ENCODE results near the gene ARHGAP22.

The ARHGAP22 gene

DNA sequence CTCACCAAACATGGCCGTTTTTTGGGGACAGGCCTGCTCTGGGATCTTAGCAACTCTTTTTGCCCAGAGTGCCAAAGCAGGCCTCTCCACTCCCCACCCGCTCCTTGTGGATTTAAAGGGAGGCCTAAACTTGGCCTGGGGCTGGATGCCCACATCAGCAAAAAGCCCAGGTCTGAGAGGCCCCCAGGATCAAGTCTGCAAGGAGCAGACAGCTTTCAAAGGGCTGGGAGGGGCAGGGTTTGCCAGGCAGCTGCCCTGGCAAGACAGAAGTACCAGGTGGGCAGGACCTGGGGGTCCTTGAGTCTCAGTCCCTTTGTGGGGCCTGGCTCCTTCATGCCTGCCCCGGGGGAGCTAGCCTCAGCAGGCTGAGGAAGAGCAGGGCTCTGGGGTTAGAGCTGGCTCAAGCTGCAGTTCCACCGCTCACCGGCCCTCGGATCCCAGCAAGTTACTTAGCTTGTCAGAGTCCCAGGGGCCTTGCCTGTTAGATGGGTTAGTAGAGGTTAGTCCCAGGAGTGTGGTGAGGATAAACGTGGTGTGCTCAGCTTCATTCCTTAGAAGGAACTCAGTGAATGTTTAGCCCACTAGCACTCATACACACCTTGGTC, 56.2 kb downstream of the ARHGAP22 start:
- Histone ChIP-seq H3K27ac (ENCODE audit: low read depth in 2 of 2, low read length in 2 of 2) (no peak overlapping the region), H3K4me3 (ENCODE audit: low read length in 2 of 2) (no peak overlapping the region), H3K9me3 (ENCODE audit: control insufficient read depth in 2 of 2, low read length in 2 of 2) (no peaks in the 10 kb centered on the region), H3K9ac (ENCODE audit: low read depth in 1 of 2, low read length in 2 of 2) (no peak overlapping the region), H3K4me1 (ENCODE audit: control insufficient read depth in 2 of 2, insufficient read depth in 2 of 2, low read length in 2 of 2) (no peaks in the 10 kb centered on the region), H3K36me3 (ENCODE audit: control insufficient read depth in 2 of 2, insufficient read depth in 2 of 2, low read length in 2 of 2) (no peaks in the 10 kb centered on the region), H3K27me3 (ENCODE audit: control insufficient read depth in 2 of 2, insufficient read depth in 2 of 2, low read length in 2 of 2) (no peaks in the 10 kb centered on the region)

DNA sequence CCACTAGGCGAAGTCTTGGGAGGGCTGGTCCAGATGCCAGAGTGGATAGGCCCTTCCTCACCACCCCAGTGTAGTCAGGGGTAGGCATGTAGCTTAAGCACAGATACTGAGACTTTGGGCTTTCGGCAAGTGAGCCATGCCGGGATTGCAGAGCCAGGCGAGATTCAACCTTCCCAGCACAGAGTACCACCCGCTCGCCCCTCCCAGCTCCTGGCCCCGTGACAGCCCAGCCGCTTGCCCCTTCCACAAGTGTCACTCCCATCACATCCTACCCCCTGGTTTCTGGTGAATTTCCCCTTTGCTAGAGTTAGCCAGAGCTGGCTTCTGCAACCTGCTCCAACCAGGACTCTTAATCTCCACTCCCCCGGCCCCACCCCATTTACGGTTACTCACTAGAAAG, 56.9 kb downstream of the ARHGAP22 start:
- H3K27ac ChIP-seq (ENCODE audit: low read depth in 2 of 2, low read length in 2 of 2) = no peak overlapping the region
- H3K4me3 ChIP-seq (ENCODE audit: low read length in 2 of 2) = no peak overlapping the region
- no peak overlapping the region for H3K9ac ChIP-seq (ENCODE audit: low read depth in 1 of 2, low read length in 2 of 2)
- no peaks in the 10 kb centered on the region for H3K9me3 ChIP-seq (ENCODE audit: control insufficient read depth in 2 of 2, low read length in 2 of 2)
- no peaks in the 10 kb centered on the region for H3K27me3 ChIP-seq (ENCODE audit: control insufficient read depth in 2 of 2, insufficient read depth in 2 of 2, low read length in 2 of 2)
- H3K4me1 ChIP-seq (ENCODE audit: control insufficient read depth in 2 of 2, insufficient read depth in 2 of 2, low read length in 2 of 2) = no peaks in the 10 kb centered on the region
- H3K36me3 ChIP-seq (ENCODE audit: control insufficient read depth in 2 of 2, insufficient read depth in 2 of 2, low read length in 2 of 2) = no peaks in the 10 kb centered on the region

DNA sequence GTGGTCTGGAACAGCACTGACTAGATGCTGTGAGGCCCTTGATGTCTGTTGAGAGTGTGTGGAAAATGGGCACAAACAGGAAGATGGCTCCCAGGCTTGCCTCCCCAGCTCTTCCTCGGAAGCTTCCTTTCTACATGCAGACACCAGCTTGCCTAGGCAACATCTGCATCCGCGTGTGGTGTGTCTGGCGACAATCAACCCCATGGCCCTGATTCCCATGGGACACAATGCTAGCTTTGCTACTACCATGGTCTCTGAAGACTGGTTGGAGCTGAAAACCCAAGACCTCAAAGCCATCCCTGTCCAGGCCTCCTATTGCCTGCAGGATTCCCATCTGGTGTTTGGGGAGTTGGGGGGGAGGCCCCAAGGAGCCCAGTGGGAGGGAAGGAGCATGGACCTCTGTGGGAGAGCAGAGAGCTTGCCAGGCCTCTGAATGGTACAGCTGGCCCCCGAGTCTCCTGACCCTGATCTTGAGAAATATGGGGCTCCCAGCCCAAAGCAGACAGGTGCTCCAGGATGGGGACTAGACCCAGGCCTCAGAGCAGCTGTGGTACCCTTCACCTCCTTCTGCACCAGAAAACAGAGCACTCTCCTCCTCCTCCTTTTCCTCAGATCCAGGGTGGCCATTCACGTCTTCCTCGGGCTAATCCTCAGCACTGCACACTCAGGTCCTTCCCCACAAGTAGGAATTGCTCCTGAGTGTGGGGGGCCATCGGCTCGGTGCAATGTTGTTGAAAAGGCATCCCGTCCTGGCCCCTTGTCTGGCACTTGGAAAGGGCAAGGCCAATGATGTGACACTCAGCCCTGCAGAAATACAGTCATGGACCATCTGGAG, 57.6 kb downstream of the ARHGAP22 start:
- Histone ChIP-seq H3K9me3 (ENCODE audit: control insufficient read depth in 2 of 2, low read length in 2 of 2) (no peaks in the 10 kb centered on the region), H3K27me3 (ENCODE audit: control insufficient read depth in 2 of 2, insufficient read depth in 2 of 2, low read length in 2 of 2) (no peaks in the 10 kb centered on the region), H3K27ac (ENCODE audit: low read depth in 2 of 2, low read length in 2 of 2) (no peak overlapping the region), H3K4me3 (ENCODE audit: low read length in 2 of 2) (no peak overlapping the region), H3K36me3 (ENCODE audit: control insufficient read depth in 2 of 2, insufficient read depth in 2 of 2, low read length in 2 of 2) (no peaks in the 10 kb centered on the region), H3K9ac (ENCODE audit: low read depth in 1 of 2, low read length in 2 of 2) (no peak overlapping the region), H3K4me1 (ENCODE audit: control insufficient read depth in 2 of 2, insufficient read depth in 2 of 2, low read length in 2 of 2) (no peaks in the 10 kb centered on the region)

DNA sequence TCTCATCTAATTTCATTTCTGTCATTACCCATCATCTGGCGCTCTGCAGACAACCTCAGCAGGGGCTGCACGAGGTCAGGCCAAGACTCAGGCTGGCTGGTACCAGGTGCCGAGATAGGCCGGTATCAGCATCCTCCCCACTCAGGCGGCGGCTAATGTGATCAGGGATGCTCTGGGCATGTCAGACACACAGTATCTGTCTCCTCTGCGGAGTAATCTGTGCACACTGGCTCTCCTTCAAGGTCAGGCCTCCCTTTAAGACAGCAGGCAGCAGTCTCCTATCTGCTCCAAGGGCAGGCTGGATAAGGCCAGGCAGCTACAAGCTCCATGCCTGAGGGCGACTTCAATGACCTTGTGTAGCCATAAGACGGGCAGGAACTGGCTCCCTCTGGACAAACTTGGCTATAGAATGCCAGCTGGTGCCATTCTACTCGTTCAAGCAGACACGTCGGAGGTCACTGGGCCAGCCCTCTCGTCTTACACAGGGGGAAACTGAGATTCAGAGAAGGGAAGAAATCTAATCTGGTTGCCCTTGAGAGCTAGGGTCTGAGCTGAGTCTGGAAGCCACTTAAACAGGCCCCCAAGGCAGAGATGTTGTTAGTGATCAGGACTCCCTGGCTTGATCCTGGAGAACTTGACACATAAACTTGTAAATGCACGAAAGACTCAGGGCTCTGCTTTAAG, 59.3 kb downstream of the ARHGAP22 start:
- Histone ChIP-seq H3K9me3 (ENCODE audit: control insufficient read depth in 2 of 2, low read length in 2 of 2) (no peaks in the 10 kb centered on the region), H3K4me3 (ENCODE audit: low read length in 2 of 2) (no peak overlapping the region), H3K36me3 (ENCODE audit: control insufficient read depth in 2 of 2, insufficient read depth in 2 of 2, low read length in 2 of 2) (no peaks in the 10 kb centered on the region), H3K4me1 (ENCODE audit: control insufficient read depth in 2 of 2, insufficient read depth in 2 of 2, low read length in 2 of 2) (no peaks in the 10 kb centered on the region), H3K27ac (ENCODE audit: low read depth in 2 of 2, low read length in 2 of 2) (no peak overlapping the region), H3K27me3 (ENCODE audit: control insufficient read depth in 2 of 2, insufficient read depth in 2 of 2, low read length in 2 of 2) (no peaks in the 10 kb centered on the region), H3K9ac (ENCODE audit: low read depth in 1 of 2, low read length in 2 of 2) (no peak overlapping the region)

DNA sequence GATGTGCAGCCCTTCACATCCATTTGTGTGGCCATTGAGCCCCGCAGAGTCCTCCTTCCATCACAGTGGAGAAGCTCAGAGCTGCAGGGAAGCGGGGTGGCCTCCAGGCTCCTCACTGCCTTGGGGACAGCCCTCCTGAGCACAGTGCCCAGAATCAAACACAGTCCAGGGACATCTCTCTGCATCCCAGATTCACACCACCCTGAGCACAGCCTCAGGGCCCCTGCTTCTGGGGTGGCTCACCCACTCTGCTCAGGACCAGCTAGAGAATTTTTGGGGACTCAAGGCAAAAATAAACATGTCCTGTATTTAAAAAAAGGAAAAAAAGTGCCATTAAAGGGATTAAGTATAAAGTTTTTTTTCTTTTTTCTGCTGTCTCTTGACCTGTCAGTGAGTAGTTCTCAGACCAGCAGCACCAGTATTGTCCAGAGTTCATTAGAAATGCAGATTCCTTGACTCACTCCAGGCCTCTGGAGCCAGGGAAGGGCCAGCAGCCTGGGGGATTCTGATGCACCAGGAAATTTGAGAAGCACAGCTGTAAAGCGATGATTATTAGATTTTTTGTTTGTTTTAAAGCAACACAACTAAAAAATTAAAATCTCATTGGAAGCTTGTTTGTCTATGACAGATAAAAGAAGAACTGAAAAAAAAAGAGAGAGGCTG, 61.6 kb downstream of the ARHGAP22 start:
- Histone ChIP-seq H3K4me3 (ENCODE audit: low read length in 2 of 2) (no peak overlapping the region), H3K36me3 (ENCODE audit: control insufficient read depth in 2 of 2, insufficient read depth in 2 of 2, low read length in 2 of 2) (no peaks in the 10 kb centered on the region), H3K4me1 (ENCODE audit: control insufficient read depth in 2 of 2, insufficient read depth in 2 of 2, low read length in 2 of 2) (no peaks in the 10 kb centered on the region), H3K27me3 (ENCODE audit: control insufficient read depth in 2 of 2, insufficient read depth in 2 of 2, low read length in 2 of 2) (no peaks in the 10 kb centered on the region), H3K9ac (ENCODE audit: low read depth in 1 of 2, low read length in 2 of 2) (no peak overlapping the region), H3K9me3 (ENCODE audit: control insufficient read depth in 2 of 2, low read length in 2 of 2) (no peaks in the 10 kb centered on the region), H3K27ac (ENCODE audit: low read depth in 2 of 2, low read length in 2 of 2) (no peak overlapping the region)

DNA sequence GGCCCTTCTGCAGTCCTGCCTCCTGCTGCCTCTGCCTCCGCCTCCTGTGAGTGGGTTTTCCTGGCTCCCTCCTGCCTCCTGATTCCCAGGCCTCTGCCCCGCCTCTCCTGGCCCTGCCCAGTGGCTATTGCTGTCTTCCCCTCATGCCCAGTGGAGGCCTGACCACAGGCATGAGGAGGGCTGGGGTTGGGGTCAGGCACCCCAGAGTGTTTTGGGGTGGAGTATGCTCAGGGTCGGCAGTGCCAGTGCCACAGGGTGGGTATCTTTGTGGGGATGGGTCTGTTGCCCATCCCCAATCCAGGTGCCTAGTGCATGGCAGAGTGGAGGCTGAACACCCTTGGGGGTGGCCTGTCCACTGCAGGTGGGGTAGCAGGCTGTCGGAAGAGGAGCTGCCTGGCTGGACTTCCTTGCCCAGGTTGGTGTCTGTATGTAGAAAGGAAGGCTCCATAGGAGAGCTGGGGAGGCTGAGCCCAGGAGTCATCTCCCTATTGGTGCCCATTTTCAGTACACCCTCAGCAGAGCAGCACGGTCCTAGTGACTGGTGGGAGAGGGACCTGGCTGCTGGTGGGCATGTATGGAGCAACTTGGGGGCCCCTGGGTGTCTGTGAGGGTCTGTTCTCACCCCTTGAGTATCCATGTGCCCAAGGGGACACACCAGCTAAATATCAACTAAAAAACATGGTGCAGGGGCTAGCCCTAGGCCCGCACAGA, 62.2 kb downstream of the ARHGAP22 start:
- Histone ChIP-seq H3K4me3 (ENCODE audit: low read length in 2 of 2) (no peak overlapping the region), H3K9me3 (ENCODE audit: control insufficient read depth in 2 of 2, low read length in 2 of 2) (no peaks in the 10 kb centered on the region), H3K36me3 (ENCODE audit: control insufficient read depth in 2 of 2, insufficient read depth in 2 of 2, low read length in 2 of 2) (no peaks in the 10 kb centered on the region), H3K9ac (ENCODE audit: low read depth in 1 of 2, low read length in 2 of 2) (no peak overlapping the region), H3K27me3 (ENCODE audit: control insufficient read depth in 2 of 2, insufficient read depth in 2 of 2, low read length in 2 of 2) (no peaks in the 10 kb centered on the region), H3K4me1 (ENCODE audit: control insufficient read depth in 2 of 2, insufficient read depth in 2 of 2, low read length in 2 of 2) (no peaks in the 10 kb centered on the region), H3K27ac (ENCODE audit: low read depth in 2 of 2, low read length in 2 of 2) (no peak overlapping the region)

DNA sequence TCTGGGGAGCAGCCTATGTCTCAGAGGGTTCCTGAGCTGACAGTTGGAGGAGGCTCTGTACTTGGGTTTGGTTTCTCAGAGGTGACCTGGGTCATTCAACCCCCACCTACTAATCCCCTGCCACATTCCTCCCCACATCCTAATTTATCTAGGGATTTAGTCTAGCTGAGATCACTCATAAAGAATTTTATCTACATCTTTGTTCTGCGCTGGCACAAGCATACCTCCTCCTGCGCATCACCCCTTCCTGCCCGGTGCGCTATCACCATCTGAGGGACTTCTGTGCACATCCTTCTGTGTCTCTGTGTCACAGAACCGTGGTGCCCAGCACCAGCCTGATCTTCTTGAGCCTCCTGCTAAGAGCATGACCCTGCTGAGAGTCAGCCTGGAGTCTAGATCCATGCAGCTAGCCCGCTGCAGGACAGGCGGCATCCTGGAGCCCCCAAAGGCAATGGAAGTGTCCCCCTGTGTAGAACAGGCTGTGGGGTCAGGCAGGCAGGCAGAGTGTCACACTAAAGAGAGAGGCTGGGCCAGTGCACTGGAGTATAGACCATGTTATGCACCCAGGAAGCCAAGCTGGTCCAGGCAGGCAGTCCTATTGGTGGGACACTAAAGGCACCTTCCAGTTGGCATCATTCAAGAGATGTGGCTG, 63.6 kb downstream of the ARHGAP22 start:
- Histone ChIP-seq H3K4me3 (ENCODE audit: low read length in 2 of 2) (no peak overlapping the region), H3K36me3 (ENCODE audit: control insufficient read depth in 2 of 2, insufficient read depth in 2 of 2, low read length in 2 of 2) (no peaks in the 10 kb centered on the region), H3K9me3 (ENCODE audit: control insufficient read depth in 2 of 2, low read length in 2 of 2) (no peaks in the 10 kb centered on the region), H3K9ac (ENCODE audit: low read depth in 1 of 2, low read length in 2 of 2) (no peak overlapping the region), H3K27me3 (ENCODE audit: control insufficient read depth in 2 of 2, insufficient read depth in 2 of 2, low read length in 2 of 2) (no peaks in the 10 kb centered on the region), H3K4me1 (ENCODE audit: control insufficient read depth in 2 of 2, insufficient read depth in 2 of 2, low read length in 2 of 2) (no peaks in the 10 kb centered on the region), H3K27ac (ENCODE audit: low read depth in 2 of 2, low read length in 2 of 2) (no peak overlapping the region)

DNA sequence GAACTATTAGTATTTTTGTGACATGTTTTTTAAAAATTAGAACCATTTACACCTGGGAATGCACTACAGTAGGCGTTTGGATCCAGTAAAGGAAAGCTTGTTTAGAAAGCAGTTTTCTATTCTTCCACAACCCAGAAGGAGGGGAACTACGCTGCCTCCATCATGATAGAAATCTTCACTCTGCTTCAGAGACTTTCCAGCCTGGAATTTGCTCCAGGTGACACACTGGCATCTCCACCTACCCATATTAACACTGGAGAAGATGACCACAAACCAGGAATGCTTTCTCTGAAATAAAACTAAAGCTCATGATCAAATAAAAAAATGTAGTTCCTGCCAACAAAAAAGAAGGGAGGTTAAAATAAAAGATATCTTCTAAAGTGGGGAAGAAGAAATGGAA, 66.3 kb downstream of the ARHGAP22 start:
- Histone ChIP-seq H3K36me3 (ENCODE audit: control insufficient read depth in 2 of 2, insufficient read depth in 2 of 2, low read length in 2 of 2) (no peaks in the 10 kb centered on the region), H3K4me1 (ENCODE audit: control insufficient read depth in 2 of 2, insufficient read depth in 2 of 2, low read length in 2 of 2) (no peaks in the 10 kb centered on the region), H3K4me3 (ENCODE audit: low read length in 2 of 2) (no peak overlapping the region), H3K27me3 (ENCODE audit: control insufficient read depth in 2 of 2, insufficient read depth in 2 of 2, low read length in 2 of 2) (no peaks in the 10 kb centered on the region), H3K9ac (ENCODE audit: low read depth in 1 of 2, low read length in 2 of 2) (no peak overlapping the region), H3K9me3 (ENCODE audit: control insufficient read depth in 2 of 2, low read length in 2 of 2) (no peaks in the 10 kb centered on the region), H3K27ac (ENCODE audit: low read depth in 2 of 2, low read length in 2 of 2) (no peak overlapping the region)
